Stimulated activated naive CD8-positive, alpha-beta T cell treated with anti-CD3 and anti-CD28 coated beads, Interleukin-15, Interleukin-2, amounts not matched to agents 100 ng/mL and 50 ng/mL, for 24 hours (primary cell): Measurements from ENCODE around the gene ZNF768.
A peak's percentile ranks its signal among the peaks of the same experiment; 100 is the strongest.

ENCODE experiments used
- H3K27ac Mint-ChIP-seq: one replicate; pipeline ENCODE4 v1.8.0; 2021; ENCODE audit warnings: mild to moderate bottlenecking, mixed read lengths
- H3K27me3 Mint-ChIP-seq: one replicate; pipeline ENCODE4 v1.8.0; 2021; ENCODE audit warnings: mixed read lengths
- H3K36me3 Mint-ChIP-seq: one replicate; pipeline ENCODE4 v1.8.0; 2021; ENCODE audit warnings: low read depth, mixed read lengths
- H3K4me1 Mint-ChIP-seq: one replicate; pipeline ENCODE4 v1.8.0; 2021; ENCODE audit warnings: low read depth, mixed read lengths
- H3K4me3 Mint-ChIP-seq: one replicate; pipeline ENCODE4 v1.8.0; 2021; ENCODE audit warnings: mild to moderate bottlenecking, mixed read lengths
- H3K9me3 Mint-ChIP-seq: one replicate; pipeline ENCODE4 v1.8.0; 2021; ENCODE audit warnings: mixed read lengths

Gene ZNF768

GRCh38 chr16:30526137-30526822 lies at the start of gene ZNF768:
TSS of gene ZNF768 (minus strand) at chr16:30526566. CDS start at chr16:30526413, 153 bp downstream.
- H3K4me3 Mint-ChIP-seq: peak within 1 kb of the TSS; percentile 82
- H3K4me1 Mint-ChIP-seq: peaks cover 32% of the 10 kb centered on the region
- peak within 1 kb of the TSS; percentile 62 for H3K27ac Mint-ChIP-seq
- H3K27me3 Mint-ChIP-seq: no peaks in the 10 kb centered on the region
- H3K9me3 Mint-ChIP-seq: no peaks in the 10 kb centered on the region
- peaks cover 20% of the 10 kb centered on the region for H3K36me3 Mint-ChIP-seq

- Mint-ChIP-seq H3K36me3 (peaks cover 11% of the 10 kb centered on the region), H3K27me3 (no peaks in the 10 kb centered on the region), H3K9me3 (no peaks in the 10 kb centered on the region), H3K4me1 (peaks cover 42% of the 10 kb centered on the region), H3K4me3 (no peak overlapping the region), H3K27ac (peak overlapping the region; percentile 22)
Observed at GRCh38 chr16:30574678-30575077, 48.3 kb upstream of the ZNF768 start.

GRCh38 chr16:30571445-30572322 lies 45.3 kb upstream of the ZNF768 start, which contains the start of gene ZNF688:
TSS of gene ZNF688 (minus strand) at chr16:30571714. CDS start at chr16:30571629, 85 bp downstream.
- Mint-ChIP-seq H3K36me3 (no peaks in the 10 kb centered on the region), H3K4me3 (peak within 1 kb of the TSS; percentile 99), H3K27ac (peak within 1 kb of the TSS; percentile 91), H3K27me3 (no peaks in the 10 kb centered on the region), H3K9me3 (no peaks in the 10 kb centered on the region), H3K4me1 (peaks cover 69% of the 10 kb centered on the region)

- H3K27ac Mint-ChIP-seq: peak overlapping the region; percentile 91
- H3K36me3 Mint-ChIP-seq: no peaks in the 10 kb centered on the region
- no peaks in the 10 kb centered on the region for H3K9me3 Mint-ChIP-seq
- H3K27me3 Mint-ChIP-seq: no peaks in the 10 kb centered on the region
- peaks cover 72% of the 10 kb centered on the region for H3K4me1 Mint-ChIP-seq
- peak overlapping the region; percentile 85 for H3K4me3 Mint-ChIP-seq
Observed at GRCh38 chr16:30570636-30571444, 44.5 kb upstream of the ZNF768 start.

- H3K4me3 Mint-ChIP-seq: peak overlapping the region; percentile 85
- no peaks in the 10 kb centered on the region for H3K27me3 Mint-ChIP-seq
- no peaks in the 10 kb centered on the region for H3K9me3 Mint-ChIP-seq
- H3K27ac Mint-ChIP-seq: peak overlapping the region; percentile 91
- no peaks in the 10 kb centered on the region for H3K36me3 Mint-ChIP-seq
- peaks cover 64% of the 10 kb centered on the region for H3K4me1 Mint-ChIP-seq
Observed at GRCh38 chr16:30569746-30570635, 43.6 kb upstream of the ZNF768 start.

- Mint-ChIP-seq H3K27me3 (no peaks in the 10 kb centered on the region), H3K9me3 (no peaks in the 10 kb centered on the region), H3K4me1 (peaks cover 59% of the 10 kb centered on the region), H3K36me3 (no peaks in the 10 kb centered on the region), H3K27ac (no peak overlapping the region), H3K4me3 (no peak overlapping the region)
Observed at GRCh38 chr16:30569281-30569680, 42.9 kb upstream of the ZNF768 start.

- H3K9me3 Mint-ChIP-seq: no peaks in the 10 kb centered on the region
- peaks cover 54% of the 10 kb centered on the region for H3K4me1 Mint-ChIP-seq
- no peaks in the 10 kb centered on the region for H3K36me3 Mint-ChIP-seq
- peak overlapping the region; percentile 91 for H3K27ac Mint-ChIP-seq
- no peaks in the 10 kb centered on the region for H3K27me3 Mint-ChIP-seq
- H3K4me3 Mint-ChIP-seq: peak overlapping the region; percentile 74
Observed at GRCh38 chr16:30567991-30568638, 41.7 kb upstream of the ZNF768 start.

GRCh38 chr16:30567160-30567990 lies 41.0 kb upstream of the ZNF768 start:
- peak overlapping the region; percentile 91 for H3K27ac Mint-ChIP-seq
- H3K27me3 Mint-ChIP-seq: no peaks in the 10 kb centered on the region
- H3K4me1 Mint-ChIP-seq: peaks cover 48% of the 10 kb centered on the region
- no peaks in the 10 kb centered on the region for H3K9me3 Mint-ChIP-seq
- H3K4me3 Mint-ChIP-seq: peak overlapping the region; percentile 74
- H3K36me3 Mint-ChIP-seq: no peaks in the 10 kb centered on the region

GRCh38 chr16:30566531-30566930 lies 40.2 kb upstream of the ZNF768 start:
- Mint-ChIP-seq H3K9me3 (no peaks in the 10 kb centered on the region), H3K36me3 (no peaks in the 10 kb centered on the region), H3K27ac (peak overlapping the region; percentile 89), H3K4me3 (no peak overlapping the region), H3K4me1 (peaks cover 43% of the 10 kb centered on the region), H3K27me3 (no peaks in the 10 kb centered on the region)

GRCh38 chr16:30565984-30566383 lies 39.6 kb upstream of the ZNF768 start:
- Mint-ChIP-seq H3K4me3 (no peak overlapping the region), H3K27ac (no peak overlapping the region), H3K4me1 (peaks cover 46% of the 10 kb centered on the region), H3K9me3 (no peaks in the 10 kb centered on the region), H3K27me3 (no peaks in the 10 kb centered on the region), H3K36me3 (no peaks in the 10 kb centered on the region)

- Mint-ChIP-seq H3K4me3 (no peak overlapping the region), H3K27ac (no peak overlapping the region), H3K36me3 (no peaks in the 10 kb centered on the region), H3K27me3 (no peaks in the 10 kb centered on the region), H3K9me3 (no peaks in the 10 kb centered on the region), H3K4me1 (peaks cover 45% of the 10 kb centered on the region)
Observed at GRCh38 chr16:30565526-30565925, 39.2 kb upstream of the ZNF768 start.

- Mint-ChIP-seq H3K36me3 (no peaks in the 10 kb centered on the region), H3K4me3 (peak overlapping the region; percentile 79), H3K27me3 (no peaks in the 10 kb centered on the region), H3K9me3 (no peaks in the 10 kb centered on the region), H3K4me1 (peaks cover 32% of the 10 kb centered on the region), H3K27ac (peak overlapping the region; percentile 76)
Observed at GRCh38 chr16:30562021-30562420, 35.7 kb upstream of the ZNF768 start.
